ENCODE measurements around the gene ST3GAL6. TPM values are rescaled to one million over a fixed set of nuclear protein-coding genes. Genes with fewer than 3 reads are reported as not detected.

Gene ST3GAL6
- total and polyA plus RNA-seq, 2 of the 13 experiments (the other 11 are each of a cell fraction or from before 2014, with no cell fraction given) = 17.5 to 23.2 TPM

DNA sequence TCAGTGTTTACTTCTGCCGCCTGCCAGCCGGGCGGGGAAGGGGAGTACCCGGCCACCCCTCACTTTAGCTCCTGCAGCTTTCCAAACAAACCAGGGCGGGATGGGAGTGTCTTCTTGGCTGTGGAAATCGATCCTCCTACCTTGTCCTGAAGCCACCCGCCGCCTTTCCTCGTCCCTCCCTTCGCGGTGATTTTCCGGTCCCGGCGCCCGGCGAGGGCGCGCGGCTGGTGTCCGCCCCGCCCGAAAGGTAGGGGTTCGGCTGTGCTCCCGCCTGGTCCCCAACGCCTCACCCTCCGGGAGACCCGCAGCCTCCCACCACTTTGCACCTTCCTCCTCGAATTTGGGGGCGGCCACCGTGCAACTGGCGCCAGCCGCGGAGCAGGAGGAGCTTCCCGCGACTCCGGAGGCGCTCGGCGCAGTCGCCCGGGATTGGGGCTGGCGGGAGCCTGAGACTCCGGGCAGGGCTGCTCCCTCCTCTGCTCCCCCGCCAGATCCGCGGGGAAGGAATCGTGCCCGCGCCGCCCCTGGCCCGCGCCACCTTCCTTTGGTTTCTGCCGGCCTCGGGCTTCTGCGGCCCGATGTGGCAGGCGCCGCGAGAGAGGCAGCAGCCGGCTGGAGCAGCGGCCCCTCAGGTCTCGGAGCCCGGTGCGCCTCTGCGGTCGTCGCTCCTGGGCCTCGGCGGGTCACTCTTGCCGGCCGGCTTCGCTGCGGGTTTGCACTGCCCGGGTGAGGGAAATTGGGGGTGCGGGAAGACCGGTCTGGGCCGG lies 30.7 kb upstream of the ST3GAL6 start (continued):
- peak; percentile 60 for TF ChIP-seq ZNF646 (CRISPR knock-in tag; IDR thresholded peaks at IDR 0.05)
- TF ChIP-seq, protein P1, sequence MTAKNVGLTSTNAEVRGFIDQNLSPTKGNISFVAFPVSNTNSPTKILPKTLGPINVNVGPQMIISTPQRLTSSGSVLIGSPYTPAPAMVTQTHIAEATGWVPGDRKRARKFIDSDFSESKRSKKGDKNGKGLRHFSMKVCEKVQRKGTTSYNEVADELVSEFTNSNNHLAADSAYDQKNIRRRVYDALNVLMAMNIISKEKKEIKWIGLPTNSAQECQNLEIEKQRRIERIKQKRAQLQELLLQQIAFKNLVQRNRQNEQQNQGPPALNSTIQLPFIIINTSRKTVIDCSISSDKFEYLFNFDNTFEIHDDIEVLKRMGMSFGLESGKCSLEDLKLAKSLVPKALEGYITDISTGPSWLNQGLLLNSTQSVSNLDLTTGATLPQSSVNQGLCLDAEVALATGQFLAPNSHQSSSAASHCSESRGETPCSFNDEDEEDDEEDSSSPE (CRISPR knock-in tag; IDR thresholded peaks at IDR 0.05) = no peak; the same call in 1 of the 2 replicates
- TF ChIP-seq, protein P2, sequence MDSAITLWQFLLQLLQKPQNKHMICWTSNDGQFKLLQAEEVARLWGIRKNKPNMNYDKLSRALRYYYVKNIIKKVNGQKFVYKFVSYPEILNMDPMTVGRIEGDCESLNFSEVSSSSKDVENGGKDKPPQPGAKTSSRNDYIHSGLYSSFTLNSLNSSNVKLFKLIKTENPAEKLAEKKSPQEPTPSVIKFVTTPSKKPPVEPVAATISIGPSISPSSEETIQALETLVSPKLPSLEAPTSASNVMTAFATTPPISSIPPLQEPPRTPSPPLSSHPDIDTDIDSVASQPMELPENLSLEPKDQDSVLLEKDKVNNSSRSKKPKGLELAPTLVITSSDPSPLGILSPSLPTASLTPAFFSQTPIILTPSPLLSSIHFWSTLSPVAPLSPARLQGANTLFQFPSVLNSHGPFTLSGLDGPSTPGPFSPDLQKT (CRISPR knock-in tag; IDR thresholded peaks at IDR 0.05; ENCODE audit: borderline replicate concordance) = no peak
- peak; percentile 64 for TF ChIP-seq MTA1 (CRISPR knock-in tag; IDR thresholded peaks at IDR 0.05; ENCODE audit: borderline replicate concordance)
- TF ChIP-seq ZNF569 (CRISPR knock-in tag; IDR thresholded peaks at IDR 0.05; ENCODE audit: borderline replicate concordance) = no peak
- TF ChIP-seq ZNF678 (CRISPR knock-in tag; IDR thresholded peaks at IDR 0.05) = no peak
- peak; percentile 74 for TF ChIP-seq ZMAT3 (CRISPR knock-in tag; conservative IDR thresholded peaks at IDR 0.05)
- 0 out of 2 replicates have a peak, but pooled peaks have one; percentile 10 for TF ChIP-seq ZSCAN25 (CRISPR knock-in tag; IDR thresholded peaks at IDR 0.05)
- TF ChIP-seq, protein P3, sequence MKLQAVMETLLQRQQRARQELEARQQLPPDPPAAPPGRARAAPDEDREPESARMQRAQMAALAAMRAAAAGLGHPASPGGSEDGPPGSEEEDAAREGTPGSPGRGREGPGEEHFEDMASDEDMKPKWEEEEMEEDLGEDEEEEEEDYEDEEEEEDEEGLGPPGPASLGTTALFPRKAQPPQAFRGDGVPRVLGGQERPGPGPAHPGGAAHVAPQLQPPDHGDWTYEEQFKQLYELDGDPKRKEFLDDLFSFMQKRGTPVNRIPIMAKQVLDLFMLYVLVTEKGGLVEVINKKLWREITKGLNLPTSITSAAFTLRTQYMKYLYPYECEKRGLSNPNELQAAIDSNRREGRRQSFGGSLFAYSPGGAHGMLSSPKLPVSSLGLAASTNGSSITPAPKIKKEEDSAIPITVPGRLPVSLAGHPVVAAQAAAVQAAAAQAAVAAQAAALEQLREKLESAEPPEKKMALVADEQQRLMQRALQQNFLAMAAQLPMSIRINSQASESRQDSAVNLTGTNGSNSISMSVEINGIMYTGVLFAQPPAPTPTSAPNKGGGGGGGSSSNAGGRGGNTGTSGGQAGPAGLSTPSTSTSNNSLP (IDR thresholded peaks at IDR 0.05; ENCODE audit: low read depth, low read length) = no peak
- no peak; the same call in 1 of the 2 replicates for TF ChIP-seq RARA (CRISPR knock-in tag; IDR thresholded peaks at IDR 0.05)
- TF ChIP-seq SMYD3 (CRISPR knock-in tag; IDR thresholded peaks at IDR 0.05) = 0 out of 2 replicates have a peak, but pooled peaks have one; percentile 3
- TF ChIP-seq MLXIP (CRISPR knock-in tag; IDR thresholded peaks at IDR 0.05; ENCODE audit: borderline replicate concordance) = no peak
- TF ChIP-seq ATF4 (CRISPR knock-in tag; IDR thresholded peaks at IDR 0.05) = no peak
